Measurements from ENCODE around the gene MAML1. TPM values are rescaled to one million over a fixed set of nuclear protein-coding genes. Genes with fewer than 3 reads are reported as not detected.

Gene MAML1
- total RNA-seq, 2 donors from 2014 or later, result 26.9 to 28.0 TPM

- H3K27ac Mint-ChIP-seq, result no peak overlapping the region
- peaks cover 40% of the 10 kb centered on the region for H3K4me1 Mint-ChIP-seq (ENCODE audit: low read depth)
- DNase-seq, result peak; percentile 88
- no peaks in the 10 kb centered on the region for H3K27me3 Mint-ChIP-seq (ENCODE audit: low read depth)
- no peaks in the 10 kb centered on the region for H3K9me3 Mint-ChIP-seq
- H3K4me3 Mint-ChIP-seq, result no peak overlapping the region
- H3K36me3 Mint-ChIP-seq (ENCODE audit: insufficient read depth in 2 of 2), result peaks cover 0 to 11% of the 10 kb centered on the region in 2 donors
- peak; percentile 42 to 45 for ATAC-seq (replicated peaks in 1 of 2)
Observed at GRCh38 chr5:179801304-179802206, 68.9 kb downstream of the MAML1 start.

DNA sequence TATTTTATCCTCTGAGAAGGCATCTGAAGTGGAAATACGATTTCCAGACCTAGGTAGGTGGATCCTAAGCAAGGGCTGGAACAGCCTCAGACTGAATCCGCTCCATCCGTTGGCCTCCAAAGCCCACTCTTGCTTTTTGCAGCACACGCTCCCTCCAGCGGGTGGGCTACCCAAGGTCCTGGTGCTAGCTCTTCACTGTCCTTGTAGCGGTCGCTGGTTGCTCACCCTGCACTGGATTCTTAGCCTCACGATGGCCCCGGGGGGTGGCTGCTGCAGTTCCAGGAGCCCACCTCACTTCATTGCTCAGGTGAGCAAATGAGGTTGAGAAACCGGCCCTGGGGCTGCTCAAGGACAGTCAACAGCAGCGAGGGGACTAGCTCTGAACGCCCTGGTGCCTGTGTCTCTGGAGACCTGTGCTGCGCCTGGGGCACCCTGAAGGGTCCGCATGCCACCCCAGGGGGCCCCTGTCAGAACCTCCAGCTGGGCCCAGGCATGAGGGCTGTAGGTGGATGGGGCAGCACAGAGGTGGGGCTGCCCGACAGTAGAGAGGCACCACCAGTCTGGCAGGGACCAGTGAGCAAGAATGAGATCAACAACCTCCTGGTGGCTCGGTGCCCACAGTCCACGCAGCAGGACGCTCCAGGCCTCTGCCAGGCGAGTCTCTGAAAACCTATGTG, 69.7 kb downstream of the MAML1 start:
- H3K27me3 Mint-ChIP-seq (ENCODE audit: low read depth), result no peaks in the 10 kb centered on the region
- ATAC-seq (replicated peaks in 1 of 2) (no peak), DNase-seq (no peak)
- H3K4me1 Mint-ChIP-seq (ENCODE audit: low read depth), result peaks cover 37% of the 10 kb centered on the region
- H3K27ac Mint-ChIP-seq, result peak overlapping the region; percentile 51
- no peak overlapping the region for H3K4me3 Mint-ChIP-seq
- H3K36me3 Mint-ChIP-seq (ENCODE audit: insufficient read depth in 2 of 2), result peaks cover 0 to 7% of the 10 kb centered on the region in 2 donors
- no peaks in the 10 kb centered on the region for H3K9me3 Mint-ChIP-seq

DNA sequence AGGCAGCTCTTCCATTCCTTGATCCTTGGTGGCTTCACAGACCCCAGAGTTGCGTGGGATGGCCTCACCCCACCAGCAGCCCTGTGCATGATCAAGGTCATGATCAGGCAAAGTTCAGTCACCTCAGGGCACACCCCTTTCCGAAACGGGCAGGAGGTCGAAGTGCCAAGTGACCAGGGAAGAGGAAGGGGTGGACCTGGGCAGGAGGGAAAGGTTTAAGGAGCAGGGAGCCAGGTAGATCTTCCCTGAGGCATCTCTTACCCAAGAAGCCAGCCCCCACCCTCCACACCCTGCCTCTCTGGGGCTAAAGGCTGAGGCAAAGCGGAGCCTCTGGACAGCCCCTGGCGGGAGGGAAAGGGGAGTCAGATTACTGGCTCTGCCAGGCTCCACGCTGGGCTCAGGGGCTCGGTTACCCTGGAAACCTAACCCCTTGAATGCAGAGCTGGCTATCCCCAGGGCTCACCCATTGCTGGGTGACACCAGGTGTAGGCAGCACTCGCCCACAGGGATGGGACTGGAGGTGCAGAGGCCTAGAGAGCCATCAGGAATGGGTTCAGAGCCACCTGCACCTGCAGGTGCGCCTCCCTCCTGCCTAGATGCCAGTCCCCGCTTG, 70.4 kb downstream of the MAML1 start:
- ATAC-seq (replicated peaks in 1 of 2), result no peak
- Mint-ChIP-seq H3K4me3 (peak overlapping the region; percentile 36 to 95), H3K27ac (no peak overlapping the region), H3K4me1 (ENCODE audit: low read depth) (peaks cover 37% of the 10 kb centered on the region), H3K27me3 (ENCODE audit: low read depth) (no peaks in the 10 kb centered on the region), H3K36me3 (ENCODE audit: insufficient read depth in 2 of 2) (peaks cover 0 to 4% of the 10 kb centered on the region in 2 donors), H3K9me3 (no peaks in the 10 kb centered on the region)
- DNase-seq, result no peak

GRCh38 chr5:179803651-179804554, 71.3 kb downstream of the MAML1 start:
- H3K27ac Mint-ChIP-seq, result no peak overlapping the region
- H3K36me3 Mint-ChIP-seq (ENCODE audit: insufficient read depth in 2 of 2), result peaks cover 0 to 4% of the 10 kb centered on the region in 2 donors
- H3K9me3 Mint-ChIP-seq, result no peaks in the 10 kb centered on the region
- H3K4me1 Mint-ChIP-seq (ENCODE audit: low read depth), result peaks cover 37% of the 10 kb centered on the region
- peak overlapping the region; percentile 94 to 95 for H3K4me3 Mint-ChIP-seq
- DNase-seq (peak; percentile 75 to 80), ATAC-seq (replicated peaks in 1 of 2) (peak; percentile 62 to 65)
- no peaks in the 10 kb centered on the region for H3K27me3 Mint-ChIP-seq (ENCODE audit: low read depth)

- Mint-ChIP-seq H3K27ac (peak overlapping the region; percentile 63), H3K4me3 (peak overlapping the region; percentile 94 to 95), H3K9me3 (no peaks in the 10 kb centered on the region), H3K36me3 (ENCODE audit: insufficient read depth in 2 of 2) (peaks cover 0 to 4% of the 10 kb centered on the region in 2 donors), H3K4me1 (ENCODE audit: low read depth) (peaks cover 37% of the 10 kb centered on the region), H3K27me3 (ENCODE audit: low read depth) (no peaks in the 10 kb centered on the region)
- DNase-seq (no peak), ATAC-seq (replicated peaks in 1 of 2) (no peak)
Observed at GRCh38 chr5:179804555-179804947, 71.9 kb downstream of the MAML1 start.

- Mint-ChIP-seq H3K9me3 (no peaks in the 10 kb centered on the region), H3K4me3 (peak overlapping the region; percentile 94 to 95), H3K36me3 (ENCODE audit: insufficient read depth in 2 of 2) (peaks cover 0 to 4% of the 10 kb centered on the region in 2 donors), H3K27ac (peak overlapping the region; percentile 79), H3K27me3 (ENCODE audit: low read depth) (no peaks in the 10 kb centered on the region), H3K4me1 (ENCODE audit: low read depth) (peaks cover 37% of the 10 kb centered on the region)
- ATAC-seq (replicated peaks in 1 of 2), result no peak
- DNase-seq, result no peak
Observed at GRCh38 chr5:179805070-179805528, 72.5 kb downstream of the MAML1 start.

DNA sequence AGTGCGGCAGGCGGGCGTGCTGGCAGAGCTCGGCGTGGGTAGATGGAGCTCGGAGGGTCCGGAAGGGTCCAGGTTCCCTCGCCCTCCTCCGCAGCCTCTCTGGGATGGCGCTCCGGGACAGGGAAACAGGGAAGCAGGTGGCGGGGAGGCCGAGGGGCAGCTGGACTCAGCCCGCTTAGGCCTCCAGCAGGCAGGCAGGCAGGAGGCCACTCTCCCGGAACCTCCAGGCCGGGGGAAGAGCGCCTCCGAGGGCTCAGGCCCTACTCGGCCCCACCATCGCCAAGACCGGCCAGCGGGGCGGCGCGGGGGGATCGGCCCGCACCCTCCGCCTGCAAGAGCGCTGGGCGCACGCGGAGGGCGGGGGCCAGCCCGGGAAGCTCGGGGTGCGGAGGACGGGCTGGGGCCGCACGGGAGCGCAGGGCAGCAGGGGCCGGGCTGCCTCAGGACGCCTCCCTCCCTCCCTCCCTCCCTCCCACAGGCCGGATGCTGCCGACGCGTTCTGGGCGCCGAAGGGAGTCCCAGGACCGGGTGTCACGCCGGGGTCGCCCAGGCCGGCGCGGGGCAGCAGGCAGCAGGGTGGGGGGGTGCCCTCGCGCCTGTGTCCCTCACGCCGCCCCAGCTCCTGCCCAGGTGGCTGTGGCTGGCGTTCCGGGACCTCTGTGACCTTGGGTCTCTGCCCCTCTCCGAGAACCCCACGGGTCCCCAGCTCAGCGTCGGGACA, 73.1 kb downstream of the MAML1 start:
- peak overlapping the region; percentile 79 for H3K27ac Mint-ChIP-seq

GRCh38 chr5:179806250-179807048, 73.8 kb downstream of the MAML1 start, which contains the start of gene MGAT4B:
Gene MGAT4B, minus strand, starts transcription at chr5:179806866. Its CDS starts 283 bp downstream, at chr5:179806583.
- DNase-seq, result peak; percentile 71 to 84
- H3K27ac Mint-ChIP-seq, result no peak within 1 kb of the TSS
- no peaks in the 10 kb centered on the region for H3K27me3 Mint-ChIP-seq (ENCODE audit: low read depth)
- H3K4me1 Mint-ChIP-seq (ENCODE audit: low read depth), result peaks cover 36% of the 10 kb centered on the region
- peak within 1 kb of the TSS; percentile 94 to 95 for H3K4me3 Mint-ChIP-seq
- peaks cover under 1 to 4% of the 10 kb centered on the region in 2 donors for H3K36me3 Mint-ChIP-seq (ENCODE audit: insufficient read depth in 2 of 2)
- ATAC-seq (replicated peaks in 1 of 2), result peak; percentile 76
- H3K9me3 Mint-ChIP-seq, result no peaks in the 10 kb centered on the region

More for the DNA sequence above, 73.1 kb downstream of the MAML1 start:
- Mint-ChIP-seq H3K4me1 (ENCODE audit: low read depth) (peaks cover 37% of the 10 kb centered on the region), H3K9me3 (no peaks in the 10 kb centered on the region), H3K4me3 (peak overlapping the region; percentile 94 to 95), H3K27me3 (ENCODE audit: low read depth) (no peaks in the 10 kb centered on the region), H3K36me3 (ENCODE audit: insufficient read depth in 2 of 2) (peaks cover 0 to 4% of the 10 kb centered on the region in 2 donors)
- peak; percentile 9 to 30 for ATAC-seq (replicated peaks in 1 of 2)
- DNase-seq, result peak; percentile 51 to 59

DNA sequence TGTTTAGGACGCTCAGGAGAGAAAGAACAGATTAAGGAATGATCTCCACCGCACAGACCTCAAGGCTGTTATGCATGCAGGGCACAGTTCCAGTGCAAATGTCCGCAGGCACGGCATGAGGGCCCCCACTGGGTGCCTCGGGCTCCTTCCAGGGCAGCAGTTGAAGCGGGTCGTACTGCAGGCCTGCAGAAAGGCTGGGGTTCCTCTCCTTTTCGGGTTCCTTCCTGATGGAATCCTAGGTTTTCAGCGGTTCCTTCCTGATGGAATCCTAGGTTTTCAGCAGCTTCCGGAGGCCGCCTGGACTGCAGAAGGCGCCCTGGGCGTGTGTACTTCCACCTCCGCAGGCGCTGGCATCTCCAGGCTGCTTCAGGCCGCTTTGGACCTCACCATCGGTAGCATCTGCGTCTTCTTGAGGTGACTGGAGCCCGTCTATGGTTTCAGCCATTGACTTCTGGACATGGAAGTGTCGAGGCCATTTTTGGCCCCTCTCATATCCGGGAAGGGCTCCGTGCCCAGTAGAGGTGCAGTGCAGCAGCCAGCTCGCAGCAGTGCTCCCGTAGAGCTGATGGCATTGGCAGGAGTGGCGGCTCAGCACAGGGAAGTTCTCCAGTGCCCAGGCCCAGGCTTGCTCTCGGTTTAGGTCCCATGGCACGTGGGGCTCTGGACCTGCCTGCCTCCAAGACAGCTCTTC, 79.7 kb downstream of the MAML1 start:
- Mint-ChIP-seq H3K4me1 (ENCODE audit: low read depth) (peaks cover under 1% of the 10 kb centered on the region), H3K36me3 (ENCODE audit: insufficient read depth in 2 of 2) (peaks cover 4 to 6% of the 10 kb centered on the region in 2 donors), H3K27me3 (ENCODE audit: low read depth) (no peaks in the 10 kb centered on the region), H3K27ac (no peak overlapping the region), H3K9me3 (no peaks in the 10 kb centered on the region), H3K4me3 (no peak overlapping the region)
- ATAC-seq (replicated peaks in 1 of 2) (no peak), DNase-seq (no peak)

- DNase-seq (no peak), ATAC-seq (replicated peaks in 1 of 2) (no peak)
- Mint-ChIP-seq H3K4me3 (no peak overlapping the region), H3K4me1 (ENCODE audit: low read depth) (peaks cover 9% of the 10 kb centered on the region), H3K9me3 (no peaks in the 10 kb centered on the region), H3K27ac (no peak overlapping the region), H3K27me3 (ENCODE audit: low read depth) (no peaks in the 10 kb centered on the region), H3K36me3 (ENCODE audit: insufficient read depth in 2 of 2) (peaks cover 4 to 6% of the 10 kb centered on the region in 2 donors)
Observed at GRCh38 chr5:179812997-179813607, 80.5 kb downstream of the MAML1 start.
